HTERT RPE-1 (cell line): ENCODE data around the gene DHX58.
"Not testable (repeated sequence)": the region's sequence is repeated elsewhere in the genome, so short reads cannot be mapped to it uniquely, and the experiment has no call there.

Source experiments
- in situ Hi-C: fragments of 300-500 bp; cut with MboI; formaldehyde crosslinking; loops from 4 replicates; pipeline ENCODE4 v1.14.3; 2020; ENCODE audit warnings: low sequenced_read_pairs

Gene DHX58

GRCh38 chr17:42112552-42113176, at the start of gene DHX58:
DHX58 (minus strand) TSS chr17:42112714; CDS start chr17:42111892, 822 bp downstream.
- in situ Hi-C loops: no loop called here

GRCh38 chr17:42160531-42160910, 48.0 kb upstream of the DHX58 start:
- in situ Hi-C loops: no loop called here

- in situ Hi-C loops: no loop called here
Observed at GRCh38 chr17:42159796-42160530, 47.4 kb upstream of the DHX58 start.

- in situ Hi-C loops: no loop called here
Observed at GRCh38 chr17:42155614-42156045, 43.1 kb upstream of the DHX58 start.

GRCh38 chr17:42153919-42154742, 41.6 kb upstream of the DHX58 start:
- in situ Hi-C loops: no loop called here

GRCh38 chr17:42146911-42147607, 34.5 kb upstream of the DHX58 start:
- in situ Hi-C loops: no loop called here

- in situ Hi-C loops: not testable (repeated sequence)
Observed at GRCh38 chr17:42143138-42143537, 30.6 kb upstream of the DHX58 start.

- in situ Hi-C loops: no loop called here
Observed at GRCh38 chr17:42142371-42142896, 29.9 kb upstream of the DHX58 start.

- in situ Hi-C loops: no loop called here
Observed at GRCh38 chr17:42141382-42141781, 28.9 kb upstream of the DHX58 start.

- in situ Hi-C loops: not testable (repeated sequence)
Observed at GRCh38 chr17:42140690-42141089, 28.2 kb upstream of the DHX58 start.

- in situ Hi-C loops: no loop called here
Observed at GRCh38 chr17:42138749-42139492, 26.4 kb upstream of the DHX58 start.

GRCh38 chr17:42136654-42137051, 24.1 kb upstream of the DHX58 start:
- in situ Hi-C loops: no loop called here

GRCh38 chr17:42135664-42136653, 23.4 kb upstream of the DHX58 start:
- in situ Hi-C loops: no loop called here

GRCh38 chr17:42135151-42135550, 22.6 kb upstream of the DHX58 start:
- in situ Hi-C loops: no loop called here

GRCh38 chr17:42133461-42134041, 21.0 kb upstream of the DHX58 start:
- in situ Hi-C loops: no loop called here

GRCh38 chr17:42132941-42133340, 20.4 kb upstream of the DHX58 start:
- in situ Hi-C loops: no loop called here

GRCh38 chr17:42131981-42132432, 19.5 kb upstream of the DHX58 start:
- in situ Hi-C loops: no loop called here

GRCh38 chr17:42131232-42131631, 18.7 kb upstream of the DHX58 start:
- in situ Hi-C loops: no loop called here
